Thyroid gland (tissue), 4 donors: ENCODE results near the gene SLC50A1.

ENCODE experiments used
- POLR2A ChIP-seq, 2 donors: fragments of 450-650 bp; IDR thresholded peaks; one replicate each; pipeline ENCODE4 v1.6.1; 2017; ENCODE audit warnings: antibody characterized with exemption in 2 of 2, mild to moderate bottlenecking in 2 of 2, moderate library complexity in 1 of 2
- TF ChIP-seq, protein P1 (sequence below), 6 experiments: fragments of 200-600 bp in 3 of 6; fragments of 450-650 bp in 3 of 6; sonication (generic) in 3 of 6; IDR thresholded peaks; one replicate each; pipeline ENCODE4 v1.5.1; 2016 to 2019; ENCODE audit warnings: antibody characterized with exemption in 6 of 6, mild to moderate bottlenecking in 2 of 6, inconsistent platforms in 1 of 6, moderate library complexity in 1 of 6

DNA sequence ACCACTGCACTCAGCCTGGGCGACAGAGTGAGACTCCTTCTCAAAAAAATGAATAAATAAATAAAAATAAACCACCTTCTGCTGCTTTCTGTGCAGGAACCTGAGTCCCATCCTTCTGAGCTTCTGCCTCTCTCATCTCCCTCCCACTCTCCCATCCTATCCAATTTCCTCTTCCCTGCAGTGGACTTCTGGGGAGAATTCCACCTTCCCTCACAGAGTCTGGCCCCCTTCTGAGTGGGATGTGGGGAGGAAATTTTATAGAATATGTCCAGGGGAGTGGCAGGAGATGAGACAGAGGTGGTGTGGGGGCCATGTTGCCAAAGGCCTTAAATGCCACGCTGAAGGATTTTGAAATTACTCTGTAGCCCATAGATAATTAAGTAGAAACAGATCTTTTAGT lies 13.3 kb upstream of the SLC50A1 start:
- TF ChIP-seq, protein P1, sequence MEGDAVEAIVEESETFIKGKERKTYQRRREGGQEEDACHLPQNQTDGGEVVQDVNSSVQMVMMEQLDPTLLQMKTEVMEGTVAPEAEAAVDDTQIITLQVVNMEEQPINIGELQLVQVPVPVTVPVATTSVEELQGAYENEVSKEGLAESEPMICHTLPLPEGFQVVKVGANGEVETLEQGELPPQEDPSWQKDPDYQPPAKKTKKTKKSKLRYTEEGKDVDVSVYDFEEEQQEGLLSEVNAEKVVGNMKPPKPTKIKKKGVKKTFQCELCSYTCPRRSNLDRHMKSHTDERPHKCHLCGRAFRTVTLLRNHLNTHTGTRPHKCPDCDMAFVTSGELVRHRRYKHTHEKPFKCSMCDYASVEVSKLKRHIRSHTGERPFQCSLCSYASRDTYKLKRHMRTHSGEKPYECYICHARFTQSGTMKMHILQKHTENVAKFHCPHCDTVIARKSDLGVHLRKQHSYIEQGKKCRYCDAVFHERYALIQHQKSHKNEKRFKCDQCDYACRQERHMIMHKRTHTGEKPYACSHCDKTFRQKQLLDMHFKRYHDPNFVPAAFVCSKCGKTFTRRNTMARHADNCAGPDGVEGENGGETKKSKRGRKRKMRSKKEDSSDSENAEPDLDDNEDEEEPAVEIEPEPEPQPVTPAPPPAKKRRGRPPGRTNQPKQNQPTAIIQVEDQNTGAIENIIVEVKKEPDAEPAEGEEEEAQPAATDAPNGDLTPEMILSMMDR (IDR thresholded peaks at IDR 0.05), result no peak
- no peak for TF ChIP-seq POLR2A (IDR thresholded peaks at IDR 0.05)
